Measurements from ENCODE around the gene SPACA9. TPM values are rescaled to one million over a fixed set of nuclear protein-coding genes. Genes with fewer than 3 reads are reported as not detected.

SPACA9 gene
- total RNA-seq, 4 donors from 2014 or later, result 1.00 to 9.0 (median 1.7) TPM

- H3K4me1 ChIP-seq, result no peaks in the 10 kb centered on the region
- no peak for DNase-seq
- H3K27me3 ChIP-seq, result no peaks in the 10 kb centered on the region
- intact Hi-C loops (cut with DNase I; ENCODE audit: low total_unique reads), result no loop called here
- WGBS, 2 donors (ENCODE audit: low coverage in 1 of 2), result 82 to 92% methylated on average over 4 to 12 of the region's 12 CpGs
- no peak overlapping the region for H3K4me3 ChIP-seq
- no peaks in the 10 kb centered on the region for H3K36me3 ChIP-seq
- in situ Hi-C loops (cut with MboI; ENCODE audit: low pct_ligation_motif_present in 1 of 4, low pct_unique_long_range_greater_than_20kb in 1 of 4, low sequenced_read_pairs in 3 of 4), result no loop called here
- no peaks in the 10 kb centered on the region for H3K9me3 ChIP-seq
- TF ChIP-seq POLR2A (IDR thresholded peaks at IDR 0.05) (no peak), POLR2AphosphoS5 (IDR thresholded peaks at IDR 0.05) (no peak), CTCF (IDR thresholded peaks at IDR 0.05) (no peak), EP300 (IDR thresholded peaks at IDR 0.05; ENCODE audit: low read depth) (no peak)
- no peak overlapping the region for H3K27ac ChIP-seq
These were observed 32.4 kb upstream of the SPACA9 start for GRCh38 chr9:132846109-132846917.

GRCh38 chr9:132846918-132847515, 31.7 kb upstream of the SPACA9 start:
- Histone ChIP-seq H3K27me3 (no peaks in the 10 kb centered on the region), H3K27ac (no peak overlapping the region), H3K36me3 (no peaks in the 10 kb centered on the region), H3K9me3 (no peaks in the 10 kb centered on the region), H3K4me1 (no peaks in the 10 kb centered on the region), H3K4me3 (no peak overlapping the region)
- TF ChIP-seq EP300 (IDR thresholded peaks at IDR 0.05; ENCODE audit: low read depth) (no peak), POLR2AphosphoS5 (IDR thresholded peaks at IDR 0.05) (no peak), POLR2A (IDR thresholded peaks at IDR 0.05) (no peak), CTCF (IDR thresholded peaks at IDR 0.05) (no peak)
- DNase-seq, result no peak
- intact Hi-C loops (cut with DNase I; ENCODE audit: low total_unique reads) (no loop called here), in situ Hi-C loops (cut with MboI; ENCODE audit: low pct_ligation_motif_present in 1 of 4, low pct_unique_long_range_greater_than_20kb in 1 of 4, low sequenced_read_pairs in 3 of 4) (no loop called here)
- 88% methylated on average over 15 of the region's 15 CpGs; no CpG with 5 or more reads in 1 of the 2 donors for WGBS, 2 donors (ENCODE audit: low coverage in 1 of 2)

GRCh38 chr9:132849185-132849706, 29.5 kb upstream of the SPACA9 start:
- Histone ChIP-seq H3K9me3 (no peaks in the 10 kb centered on the region), H3K4me3 (peak overlapping the region in 3 of 4 donors; percentile 4 to 36 (median 15)), H3K4me1 (no peaks in the 10 kb centered on the region), H3K27me3 (no peaks in the 10 kb centered on the region), H3K36me3 (no peaks in the 10 kb centered on the region), H3K27ac (peak overlapping the region; percentile 40 to 72 (median 64))
- TF ChIP-seq CTCF (IDR thresholded peaks at IDR 0.05) (no peak), POLR2AphosphoS5 (IDR thresholded peaks at IDR 0.05) (peak; percentile 61 to 92 (median 75)), POLR2A (IDR thresholded peaks at IDR 0.05) (no peak), EP300 (IDR thresholded peaks at IDR 0.05; ENCODE audit: low read depth) (peak; percentile 82)
- 30 to 41% methylated on average over 6 to 12 of the region's 12 CpGs for WGBS, 2 donors (ENCODE audit: low coverage in 1 of 2)
- peak; percentile 58 for DNase-seq
- in situ Hi-C loops (cut with MboI; ENCODE audit: low pct_ligation_motif_present in 1 of 4, low pct_unique_long_range_greater_than_20kb in 1 of 4, low sequenced_read_pairs in 3 of 4), result no loop called here
- intact Hi-C loops (cut with DNase I; ENCODE audit: low total_unique reads), result no loop called here

- no peak for DNase-seq
- no peak overlapping the region for H3K4me3 ChIP-seq
- intact Hi-C loops (cut with DNase I; ENCODE audit: low total_unique reads), result no loop called here
- H3K9me3 ChIP-seq, result no peaks in the 10 kb centered on the region
- H3K27me3 ChIP-seq, result no peaks in the 10 kb centered on the region
- 93 to 94% methylated on average over 4 of the region's 4 CpGs for WGBS, 2 donors (ENCODE audit: low coverage in 1 of 2)
- no peak overlapping the region for H3K27ac ChIP-seq
- TF ChIP-seq EP300 (IDR thresholded peaks at IDR 0.05; ENCODE audit: low read depth) (no peak), CTCF (IDR thresholded peaks at IDR 0.05) (no peak)
- in situ Hi-C loops (cut with MboI; ENCODE audit: low pct_ligation_motif_present in 1 of 4, low pct_unique_long_range_greater_than_20kb in 1 of 4, low sequenced_read_pairs in 3 of 4), result no loop called here
- H3K4me1 ChIP-seq, result peaks cover 0 to 18% (median 2%) of the 10 kb centered on the region in 4 donors
- no peaks in the 10 kb centered on the region for H3K36me3 ChIP-seq
These were observed 25.2 kb upstream of the SPACA9 start for GRCh38 chr9:132853482-132853881.

All from transverse colon (tissue), 4 donors.